ENCODE data around the gene BDNF.

DNA sequence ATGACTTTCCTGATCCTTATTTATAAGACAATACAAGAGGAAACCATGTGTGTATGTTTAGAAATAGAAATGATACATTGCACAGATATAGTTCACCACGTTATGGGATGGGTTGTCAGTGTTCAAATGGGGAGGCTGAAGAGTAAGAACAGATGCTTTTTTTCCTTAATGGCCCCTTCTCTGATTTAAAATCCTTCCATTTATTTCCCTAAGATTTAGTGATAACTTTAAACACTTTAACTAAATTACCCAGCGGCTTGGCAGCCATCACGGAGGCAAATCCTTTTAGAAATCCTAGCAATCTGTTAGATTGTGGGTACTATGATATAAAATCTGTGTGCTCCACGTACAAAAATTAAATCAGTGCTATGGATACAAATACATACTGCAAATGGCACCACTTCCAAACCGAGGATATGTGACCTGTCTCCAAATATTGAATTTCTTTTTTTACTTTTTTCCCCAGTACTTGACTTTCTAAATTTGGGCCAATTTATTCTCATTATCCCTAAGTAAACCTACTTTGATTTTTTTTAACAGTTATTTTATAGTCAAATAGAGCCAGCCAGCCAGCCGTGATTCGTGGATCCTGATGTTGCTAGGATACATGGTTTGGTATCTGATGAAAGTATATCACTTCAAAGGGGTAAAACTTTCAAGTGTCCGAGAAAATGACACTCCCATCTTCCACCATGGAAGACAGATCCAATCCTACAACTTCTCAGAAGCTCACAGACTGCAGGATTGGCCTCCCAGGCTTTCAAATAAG lies 46.1 kb downstream of the BDNF start:
- TF ChIP-seq GATA3 (IDR thresholded peaks at IDR 0.05; ENCODE audit: low read depth, low read length): peak; percentile 95
- TF ChIP-seq GATA2 (IDR thresholded peaks at IDR 0.05; ENCODE audit: low read depth, low read length): peak; percentile 87

Measured in SH-SY5Y (cell line).